Progenitor cell of endocrine pancreas (in vitro differentiated cells): ENCODE data around the gene LPGAT1. TPM values are rescaled to one million over a fixed set of nuclear protein-coding genes. Genes with fewer than 3 reads are reported as not detected.
"Not testable (repeated sequence)": the region's sequence is repeated elsewhere in the genome, so short reads cannot be mapped to it uniquely, and the experiment has no call there.

Source experiments
- DNase-seq: peaks from one replicate; pipeline ENCODE4 v3.0.0; 2021; ENCODE audit warnings: low spot score; ENCODE audit not compliant: unreplicated experiment
- H3K27ac Mint-ChIP-seq: 2 replicates; pipeline ENCODE4 v1.8.0; 2021; ENCODE audit warnings: mild to moderate bottlenecking, moderate library complexity, mixed read lengths
- H3K27me3 Mint-ChIP-seq: 2 replicates; pipeline ENCODE4 v1.8.0; 2021; ENCODE audit warnings: mixed read lengths
- H3K36me3 Mint-ChIP-seq: 2 replicates; pipeline ENCODE4 v1.8.0; 2022; ENCODE audit warnings: mixed read lengths; ENCODE audit not compliant: insufficient read depth
- H3K4me1 Mint-ChIP-seq: 2 replicates; pipeline ENCODE4 v1.8.0; 2021; ENCODE audit warnings: low read depth, mixed read lengths
- H3K4me3 Mint-ChIP-seq: 2 replicates; pipeline ENCODE4 v1.8.0; 2021; ENCODE audit warnings: low read depth, mild to moderate bottlenecking, moderate library complexity, mixed read lengths
- H3K9me3 Mint-ChIP-seq: 2 replicates; pipeline ENCODE4 v1.8.0; 2021; ENCODE audit warnings: low read depth, mixed read lengths
- total RNA-seq: library from RNA; stranded (reverse); gene quantifications from 2 replicates; pipeline ENCODE4 v1.2.1, GENCODE V29; 2021
- TF ChIP-seq, protein P1 (sequence below): fragments of 200-600 bp; sonication (generic); IDR thresholded peaks from one replicate; pipeline ENCODE4 v1.5.0; 2021; ENCODE audit warnings: antibody characterized with exemption, mild to moderate bottlenecking; ENCODE audit not compliant: unreplicated experiment

The LPGAT1 gene
- total RNA-seq, 1 donor from 2014 or later, result 59.5 TPM

GRCh38 chr1:211697356-211697755, 133.2 kb downstream of the LPGAT1 start:
- TF ChIP-seq, protein P1, sequence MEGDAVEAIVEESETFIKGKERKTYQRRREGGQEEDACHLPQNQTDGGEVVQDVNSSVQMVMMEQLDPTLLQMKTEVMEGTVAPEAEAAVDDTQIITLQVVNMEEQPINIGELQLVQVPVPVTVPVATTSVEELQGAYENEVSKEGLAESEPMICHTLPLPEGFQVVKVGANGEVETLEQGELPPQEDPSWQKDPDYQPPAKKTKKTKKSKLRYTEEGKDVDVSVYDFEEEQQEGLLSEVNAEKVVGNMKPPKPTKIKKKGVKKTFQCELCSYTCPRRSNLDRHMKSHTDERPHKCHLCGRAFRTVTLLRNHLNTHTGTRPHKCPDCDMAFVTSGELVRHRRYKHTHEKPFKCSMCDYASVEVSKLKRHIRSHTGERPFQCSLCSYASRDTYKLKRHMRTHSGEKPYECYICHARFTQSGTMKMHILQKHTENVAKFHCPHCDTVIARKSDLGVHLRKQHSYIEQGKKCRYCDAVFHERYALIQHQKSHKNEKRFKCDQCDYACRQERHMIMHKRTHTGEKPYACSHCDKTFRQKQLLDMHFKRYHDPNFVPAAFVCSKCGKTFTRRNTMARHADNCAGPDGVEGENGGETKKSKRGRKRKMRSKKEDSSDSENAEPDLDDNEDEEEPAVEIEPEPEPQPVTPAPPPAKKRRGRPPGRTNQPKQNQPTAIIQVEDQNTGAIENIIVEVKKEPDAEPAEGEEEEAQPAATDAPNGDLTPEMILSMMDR, result no peak
- peaks cover 18% of the 10 kb centered on the region for H3K27me3 Mint-ChIP-seq

GRCh38 chr1:211695135-211695816, 135.3 kb downstream of the LPGAT1 start:
- H3K36me3 Mint-ChIP-seq, result no peaks in the 10 kb centered on the region
- H3K27me3 Mint-ChIP-seq, result peaks cover 8% of the 10 kb centered on the region
- H3K9me3 Mint-ChIP-seq, result peaks cover 10% of the 10 kb centered on the region
- no peaks in the 10 kb centered on the region for H3K4me1 Mint-ChIP-seq
- DNase-seq, result no peak
- H3K27ac Mint-ChIP-seq, result no peak overlapping the region
- H3K4me3 Mint-ChIP-seq, result no peak overlapping the region
- TF ChIP-seq, protein P1, result no peak

More at GRCh38 chr1:211697356-211697755, 133.2 kb downstream of the LPGAT1 start:
- Mint-ChIP-seq H3K9me3 (peaks cover 10% of the 10 kb centered on the region), H3K27ac (no peak overlapping the region), H3K36me3 (no peaks in the 10 kb centered on the region), H3K4me1 (no peaks in the 10 kb centered on the region), H3K4me3 (no peak overlapping the region)
- DNase-seq, result no peak

GRCh38 chr1:211693911-211694310, 136.7 kb downstream of the LPGAT1 start:
- not testable (repeated sequence) for H3K9me3 Mint-ChIP-seq, DNase-seq, H3K4me3 Mint-ChIP-seq, H3K27me3 Mint-ChIP-seq, H3K4me1 Mint-ChIP-seq, H3K27ac Mint-ChIP-seq, H3K36me3 Mint-ChIP-seq

Other genes starting within 250 kb of the LPGAT1 start
- 17.6 and 20.8 TPM in 2 replicates for gene NEK2, start 155.1 kb downstream of the LPGAT1 start, total RNA-seq
- gene INTS7, start 204.8 kb upstream of the LPGAT1 start, total RNA-seq, result 29.8 and 30.6 TPM in 2 replicates
- gene DTL, start 205.0 kb upstream of the LPGAT1 start, total RNA-seq, result 22.8 and 23.9 TPM in 2 replicates